Hypothalamus (tissue), 51 donors: Measurements from ENCODE around the gene MAP4.
A peak's percentile ranks its signal among the peaks of the same experiment; 100 is the strongest.
"Not testable (repeated sequence)": the region's sequence is repeated elsewhere in the genome, so short reads cannot be mapped to it uniquely, and the experiment has no call there.

Experiments used
- DNase-seq, 51 donors: peaks; one replicate each; lab custom pipeline; 2025; lab: John Stamatoyannopoulos, UW

Gene MAP4

GRCh38 chr3:48018841-48019240, 2.6 kb upstream of the MAP4 start:
- DNase-seq = no peak

GRCh38 chr3:48015431-48016180, 610 bp downstream of the MAP4 start:
- no peak for DNase-seq

DNA sequence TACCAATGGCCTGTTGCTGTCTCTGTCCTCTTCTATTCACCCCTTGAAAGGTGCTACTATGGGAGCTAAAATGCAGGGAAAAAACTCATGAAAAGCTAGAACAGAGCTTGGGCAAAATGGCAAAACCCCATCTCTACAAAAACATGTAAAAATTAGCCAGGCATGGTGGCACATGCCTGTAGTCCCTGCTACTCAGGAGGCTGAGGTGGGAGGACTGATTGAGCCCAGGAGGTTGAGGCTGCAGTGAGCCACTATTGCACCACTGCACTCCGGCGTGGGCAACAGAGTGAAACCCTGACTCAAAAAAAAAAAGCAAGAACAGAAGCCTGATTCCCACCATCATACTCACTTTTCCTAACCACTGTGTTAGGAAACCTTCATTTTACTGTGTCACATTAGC, 1.9 kb downstream of the MAP4 start:
- no peak for DNase-seq

- no peak for DNase-seq
These were observed 2.8 kb downstream of the MAP4 start for GRCh38 chr3:48013288-48013980.

DNA sequence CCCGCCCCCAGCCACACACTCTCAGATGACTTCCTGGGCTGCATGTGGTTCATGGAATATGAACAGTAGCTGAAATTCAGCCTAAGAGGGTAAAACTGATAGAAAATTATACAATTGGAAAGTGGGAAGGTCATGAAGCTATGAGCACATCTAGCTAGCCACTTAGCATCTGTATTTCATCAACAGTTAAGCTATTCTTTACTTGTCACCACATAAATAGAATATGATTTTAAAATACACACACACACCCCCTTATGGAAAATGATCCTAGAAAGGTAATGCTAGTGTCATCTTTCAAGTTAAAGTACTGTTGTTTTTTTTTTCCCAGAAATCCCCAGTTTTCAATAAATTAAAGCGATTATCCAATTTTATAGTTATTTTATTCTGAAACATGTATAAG, 3.6 kb downstream of the MAP4 start:
- DNase-seq = no peak

- not testable (repeated sequence) for DNase-seq
These were observed 8.2 kb downstream of the MAP4 start for GRCh38 chr3:48008066-48008465.

- DNase-seq = not testable (repeated sequence)
These were observed 8.9 kb downstream of the MAP4 start for GRCh38 chr3:48007361-48007760.

GRCh38 chr3:48006794-48007193, 9.4 kb downstream of the MAP4 start:
- not testable (repeated sequence) for DNase-seq

GRCh38 chr3:48004694-48005093, 11.5 kb downstream of the MAP4 start:
- DNase-seq = no peak

GRCh38 chr3:48002787-48003186, 13.4 kb downstream of the MAP4 start:
- DNase-seq = no peak

DNA sequence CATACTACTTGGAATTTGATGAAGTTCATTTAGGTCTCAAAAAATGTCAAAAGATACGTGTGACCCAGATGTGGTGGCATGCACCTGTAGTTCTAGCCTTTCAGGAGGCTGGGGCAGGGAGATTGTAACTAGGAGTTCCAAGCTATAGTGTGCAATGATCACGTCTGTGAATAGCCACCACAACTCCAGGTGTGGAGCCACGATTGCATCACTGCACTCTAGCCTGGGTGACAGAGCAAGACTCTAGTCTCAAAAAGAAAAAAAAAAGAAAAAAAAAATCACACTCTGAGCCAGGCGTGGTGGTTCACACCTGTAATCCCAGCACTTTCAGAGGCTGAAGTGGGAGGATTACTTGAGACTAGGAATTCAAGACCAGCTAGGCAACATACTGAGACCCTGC, 14.2 kb downstream of the MAP4 start:
- no peak for DNase-seq

DNA sequence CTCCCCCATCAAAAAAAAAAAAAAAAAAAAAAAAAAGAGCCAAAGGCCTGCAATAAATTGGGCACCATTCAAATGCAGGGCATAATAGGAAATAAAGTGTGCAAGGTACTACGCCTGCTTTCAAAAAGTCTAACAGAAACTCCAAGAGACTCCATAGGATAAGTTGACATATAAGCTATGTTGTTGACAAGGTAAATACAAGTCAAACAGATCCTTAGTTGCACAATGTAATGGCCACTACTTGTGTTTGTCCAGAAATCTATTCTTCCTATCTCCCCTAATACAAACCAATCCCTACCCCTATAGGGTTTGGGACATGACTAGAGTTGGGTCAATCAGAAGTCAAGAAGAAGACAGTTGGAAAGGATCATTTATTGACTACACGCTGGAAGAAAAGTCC, 16.0 kb downstream of the MAP4 start:
- no peak for DNase-seq

GRCh38 chr3:47996440-47996839, 19.8 kb downstream of the MAP4 start:
- no peak for DNase-seq

GRCh38 chr3:47994180-47994579, 22.0 kb downstream of the MAP4 start:
- no peak for DNase-seq

GRCh38 chr3:47991341-47991740, 24.9 kb downstream of the MAP4 start:
- DNase-seq = no peak

GRCh38 chr3:47989981-47990440, 26.2 kb downstream of the MAP4 start:
- DNase-seq = peak in 44 of 51 donors; percentile 1 to 83 (median 58)

DNA sequence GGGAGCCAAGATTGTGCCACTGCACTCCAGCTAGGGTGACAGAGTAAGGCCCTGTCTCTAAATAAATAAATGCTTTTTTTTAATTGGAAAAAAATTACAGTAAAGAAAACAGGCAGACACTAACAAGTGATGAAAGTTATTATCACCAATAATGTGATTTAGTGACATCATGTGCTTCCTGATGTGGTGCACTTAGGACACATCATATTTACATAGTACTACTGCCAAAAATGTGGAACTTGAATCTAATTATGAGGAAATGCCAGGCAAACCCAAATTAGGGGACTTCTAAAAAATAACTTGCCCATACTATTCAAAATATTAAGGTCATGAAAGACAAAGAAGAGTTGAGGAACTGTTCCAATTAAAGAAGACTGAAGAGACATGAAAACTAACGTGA, 30.8 kb downstream of the MAP4 start:
- DNase-seq = no peak

DNA sequence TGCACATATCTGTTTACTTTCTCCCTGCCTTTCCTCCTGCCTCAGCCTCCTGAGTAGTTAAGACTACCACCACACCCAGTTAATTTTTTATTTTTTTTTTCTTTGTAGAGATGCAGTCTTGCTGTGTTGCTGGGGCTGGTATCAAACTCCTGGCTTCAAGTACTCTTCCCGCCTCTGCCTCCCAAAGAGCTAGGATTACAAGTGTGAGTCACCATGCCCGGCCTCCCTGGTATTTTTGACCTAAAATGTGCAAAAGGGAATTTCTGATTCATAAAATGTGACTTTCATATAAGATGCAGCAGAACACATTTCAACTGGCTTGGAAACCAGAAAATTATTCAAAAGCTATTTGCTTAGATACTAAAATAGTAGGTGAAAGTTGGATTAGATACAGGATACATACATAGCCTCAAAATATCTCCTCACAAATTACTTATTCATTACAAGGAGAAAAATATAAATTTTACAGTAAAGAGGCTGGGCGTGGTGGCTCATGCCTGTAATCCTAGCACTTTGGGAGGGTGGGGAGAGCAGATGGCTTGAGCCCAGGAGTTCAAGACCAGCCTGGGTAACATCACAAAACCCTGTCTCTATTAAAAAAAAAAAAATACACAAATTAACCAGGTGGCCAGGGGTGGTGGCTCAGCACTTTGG, 32.0 kb downstream of the MAP4 start:
- DNase-seq = peak in 1 of 51 donors; percentile 14

DNA sequence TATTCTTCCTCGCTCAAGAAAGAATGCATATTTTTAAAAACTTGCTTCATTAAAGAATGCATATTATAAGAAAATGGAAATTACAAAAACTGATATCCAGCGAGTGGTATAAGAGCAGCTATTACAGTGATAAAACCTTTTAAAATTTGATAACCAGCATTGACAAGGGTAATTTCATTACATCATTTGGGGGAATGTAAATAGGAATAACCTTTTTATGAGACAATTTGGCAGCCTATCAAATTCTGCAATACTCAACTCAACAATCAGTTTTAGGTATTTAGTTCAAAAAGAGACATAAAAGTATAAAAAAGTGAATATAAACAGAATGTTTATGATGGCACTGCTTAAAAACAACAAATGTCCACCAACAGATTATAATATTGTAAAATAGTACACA, 35.4 kb downstream of the MAP4 start:
- no peak for DNase-seq

- no peak for DNase-seq
These were observed 37.1 kb downstream of the MAP4 start for GRCh38 chr3:47979070-47979469.

- no peak for DNase-seq
These were observed 37.8 kb downstream of the MAP4 start for GRCh38 chr3:47978386-47978785.
